Activated CD4-positive, alpha-beta T cell treated with anti-CD3 and anti-CD28 coated beads for 36 hours (primary cell): ENCODE data around the gene FHL2. TPM values are rescaled to one million over a fixed set of nuclear protein-coding genes. Genes with fewer than 3 reads are reported as not detected.

Experiments
- ATAC-seq: fragments of 200-7000 bp; cut with Tn5 transposase; one replicate; pipeline ENCODE4 v1.10.0; 2021; ENCODE audit warnings: mild to moderate bottlenecking, moderate library complexity
- CTCF ChIA-PET: fragments of 350-600 bp; sonication (Branson Sonifier 250); formaldehyde crosslinking; loops from one replicate; lab custom pipeline; 2021; ENCODE audit warnings: antibody characterized with exemption; lab: Charles Lee
- POLR2A ChIA-PET: fragments of 350-600 bp; sonication (Branson Sonifier 250); formaldehyde crosslinking; loops from one replicate; lab custom pipeline; 2021; ENCODE audit warnings: antibody characterized with exemption, inconsistent platforms; lab: Charles Lee
- DNase-seq: peaks from one replicate; pipeline ENCODE4 v3.0.0-alpha.2; 2020
- H3K27ac Mint-ChIP-seq: one replicate; pipeline ENCODE4 v1.8.0; 2021; ENCODE audit warnings: mixed read lengths
- H3K27me3 Mint-ChIP-seq: one replicate; pipeline ENCODE4 v1.8.0; 2021; ENCODE audit warnings: mixed read lengths
- H3K36me3 Mint-ChIP-seq: one replicate; pipeline ENCODE4 v1.8.0; 2021; ENCODE audit warnings: low read depth, mixed read lengths
- H3K4me1 Mint-ChIP-seq: one replicate; pipeline ENCODE4 v1.8.0; 2021; ENCODE audit warnings: mixed read lengths
- H3K4me3 Mint-ChIP-seq: one replicate; pipeline ENCODE4 v1.8.0; 2021; ENCODE audit warnings: mild to moderate bottlenecking, moderate library complexity, mixed read lengths
- H3K9me3 Mint-ChIP-seq: one replicate; pipeline ENCODE4 v1.8.0; 2021; ENCODE audit warnings: low read depth, mixed read lengths
- intact Hi-C, 2 experiments: fragments of 100-400 bp; cut with DNase I in 1 of 2; cut with micrococcal nuclease in 1 of 2; formaldehyde crosslinking; loops; one replicate each; pipeline versions ENCODE4 v1.14.2 to v1.15.1; 2022 to 2024; cut with DNase I, micrococcal nuclease
- total RNA-seq, 2 experiments: library from RNA; stranded (reverse); gene quantifications; one replicate each; pipeline ENCODE4 v1.2.3, GENCODE V29; 2021

Gene FHL2
- total RNA-seq, 2 experiments from 2014 or later: 3.9 to 4.7 TPM

- H3K27me3 Mint-ChIP-seq: no peaks in the 10 kb centered on the region
- H3K4me3 Mint-ChIP-seq: no peak overlapping the region
- intact Hi-C loops: no loop called here
- no peaks in the 10 kb centered on the region for H3K9me3 Mint-ChIP-seq
- ATAC-seq: no peak
- no peaks in the 10 kb centered on the region for H3K36me3 Mint-ChIP-seq
- peaks cover 4% of the 10 kb centered on the region for H3K4me1 Mint-ChIP-seq
- CTCF ChIA-PET: no interaction called here
- no peak overlapping the region for H3K27ac Mint-ChIP-seq
- no peak for DNase-seq
- POLR2A ChIA-PET: no interaction called here
These were observed 22.0 kb downstream of the FHL2 start for GRCh38 chr2:105376789-105377240.

DNA sequence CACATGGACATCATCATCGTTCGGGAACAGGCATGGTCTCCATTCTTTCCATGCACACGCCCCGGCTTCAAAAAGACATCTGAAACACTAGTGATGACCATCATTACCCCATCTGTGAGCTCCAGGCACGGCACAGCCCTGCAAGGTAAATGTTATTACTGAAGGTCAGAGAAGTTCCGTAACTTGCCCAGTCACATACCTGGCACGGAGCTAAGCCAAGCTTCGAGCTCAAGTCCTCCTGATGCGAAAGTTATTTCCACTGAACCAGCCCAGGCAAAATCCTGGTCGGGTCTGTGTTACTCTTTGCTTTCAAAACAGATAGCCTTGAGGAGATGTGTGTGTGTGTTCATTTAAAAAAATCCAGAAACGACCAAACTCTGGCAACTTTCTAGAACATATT is 22.8 kb downstream of the FHL2 start:
- ATAC-seq (no peak), DNase-seq (no peak)
- Mint-ChIP-seq H3K4me1 (peaks cover 4% of the 10 kb centered on the region), H3K4me3 (no peak overlapping the region), H3K36me3 (no peaks in the 10 kb centered on the region), H3K27me3 (no peaks in the 10 kb centered on the region), H3K9me3 (no peaks in the 10 kb centered on the region), H3K27ac (no peak overlapping the region)
- POLR2A ChIA-PET: no interaction called here
- intact Hi-C loops: no loop called here
- CTCF ChIA-PET: interaction anchor here (0.9 to 1.3 kb wide), 3 partner anchors 17 to 146 kb away, joined by 3 to 5 read pairs (median 4); partner anchors contain the start of gene FHL2

GRCh38 chr2:105375001-105375561 is 23.8 kb downstream of the FHL2 start:
- DNase-seq (no peak), ATAC-seq (no peak)
- no peak overlapping the region for H3K4me3 Mint-ChIP-seq
- no peaks in the 10 kb centered on the region for H3K9me3 Mint-ChIP-seq
- intact Hi-C loops: no loop called here
- H3K27me3 Mint-ChIP-seq: no peaks in the 10 kb centered on the region
- ChIA-PET POLR2A (no interaction called here), CTCF (interaction anchor here (0.9 to 1.5 kb wide), 3 partner anchors 18 to 177 kb away, joined by 4 to 5 read pairs (median 4); partner anchors contain the start of gene FHL2)
- no peaks in the 10 kb centered on the region for H3K36me3 Mint-ChIP-seq
- peaks cover 6% of the 10 kb centered on the region for H3K4me1 Mint-ChIP-seq
- no peak overlapping the region for H3K27ac Mint-ChIP-seq

GRCh38 chr2:105373895-105374401 is 24.9 kb downstream of the FHL2 start:
- CTCF ChIA-PET: interaction anchor here (0.7 to 1.5 kb wide), 2 partner anchors 22 to 178 kb away, joined by 3 to 4 read pairs; no protein-coding TSS in a partner anchor
- Mint-ChIP-seq H3K4me3 (peak overlapping the region; percentile 40), H3K9me3 (no peaks in the 10 kb centered on the region), H3K4me1 (peaks cover 10% of the 10 kb centered on the region), H3K36me3 (no peaks in the 10 kb centered on the region), H3K27me3 (no peaks in the 10 kb centered on the region), H3K27ac (peak overlapping the region; percentile 84)
- POLR2A ChIA-PET: no interaction called here
- intact Hi-C loops: no loop called here
- DNase-seq (peak; percentile 25), ATAC-seq (peak; percentile 39)

- Mint-ChIP-seq H3K4me1 (peaks cover 10% of the 10 kb centered on the region), H3K4me3 (no peak overlapping the region), H3K9me3 (no peaks in the 10 kb centered on the region), H3K27ac (no peak overlapping the region), H3K27me3 (no peaks in the 10 kb centered on the region), H3K36me3 (no peaks in the 10 kb centered on the region)
- DNase-seq: no peak
- no peak for ATAC-seq
- intact Hi-C loops: no loop called here
- ChIA-PET CTCF (interaction anchor here (1.5 kb wide), 1 partner anchor 179 kb away, joined by 4 read pairs; no protein-coding TSS in a partner anchor), POLR2A (no interaction called here)
These were observed 25.5 kb downstream of the FHL2 start for GRCh38 chr2:105373344-105373781.

DNA sequence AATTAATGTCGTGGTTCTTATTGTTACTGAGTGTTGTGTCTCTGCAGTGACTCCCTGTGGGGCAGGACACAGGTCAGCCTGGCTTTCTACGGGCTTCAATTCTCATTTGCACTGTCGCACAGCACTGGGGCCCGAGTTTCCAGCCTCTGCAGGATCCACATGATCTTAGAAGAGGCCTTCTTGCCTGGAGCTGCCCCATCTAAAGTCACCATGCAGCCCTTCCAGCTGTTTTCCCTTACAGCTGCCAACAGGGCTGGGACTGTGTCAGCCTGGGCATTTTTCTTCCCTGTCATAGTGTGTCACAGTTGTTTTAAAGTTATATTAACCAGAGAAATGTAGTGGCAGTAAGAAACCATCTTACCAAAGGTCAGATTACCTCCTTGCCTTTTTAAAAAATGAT is 27.0 kb downstream of the FHL2 start:
- Mint-ChIP-seq H3K4me3 (no peak overlapping the region), H3K27me3 (no peaks in the 10 kb centered on the region), H3K27ac (no peak overlapping the region), H3K9me3 (no peaks in the 10 kb centered on the region), H3K4me1 (peaks cover 10% of the 10 kb centered on the region), H3K36me3 (no peaks in the 10 kb centered on the region)
- POLR2A ChIA-PET: no interaction called here
- intact Hi-C loops: no loop called here
- ATAC-seq (no peak), DNase-seq (no peak)
- CTCF ChIA-PET: interaction anchor here (0.6 to 4.1 kb wide), 6 partner anchors 72 to 469 kb away, joined by 3 to 45 read pairs (median 4); no protein-coding TSS in a partner anchor

GRCh38 chr2:105371156-105371555 is 27.7 kb downstream of the FHL2 start:
- ATAC-seq (no peak), DNase-seq (no peak)
- intact Hi-C loops: no loop called here
- POLR2A ChIA-PET: no interaction called here
- no peaks in the 10 kb centered on the region for H3K9me3 Mint-ChIP-seq
- peaks cover 10% of the 10 kb centered on the region for H3K4me1 Mint-ChIP-seq
- H3K27me3 Mint-ChIP-seq: no peaks in the 10 kb centered on the region
- no peak overlapping the region for H3K4me3 Mint-ChIP-seq
- no peak overlapping the region for H3K27ac Mint-ChIP-seq
- no peaks in the 10 kb centered on the region for H3K36me3 Mint-ChIP-seq
- CTCF ChIA-PET: interaction anchor here (0.6 to 4.1 kb wide), 4 partner anchors 24 to 174 kb away, joined by 3 to 45 read pairs (median 5); no protein-coding TSS in a partner anchor

DNA sequence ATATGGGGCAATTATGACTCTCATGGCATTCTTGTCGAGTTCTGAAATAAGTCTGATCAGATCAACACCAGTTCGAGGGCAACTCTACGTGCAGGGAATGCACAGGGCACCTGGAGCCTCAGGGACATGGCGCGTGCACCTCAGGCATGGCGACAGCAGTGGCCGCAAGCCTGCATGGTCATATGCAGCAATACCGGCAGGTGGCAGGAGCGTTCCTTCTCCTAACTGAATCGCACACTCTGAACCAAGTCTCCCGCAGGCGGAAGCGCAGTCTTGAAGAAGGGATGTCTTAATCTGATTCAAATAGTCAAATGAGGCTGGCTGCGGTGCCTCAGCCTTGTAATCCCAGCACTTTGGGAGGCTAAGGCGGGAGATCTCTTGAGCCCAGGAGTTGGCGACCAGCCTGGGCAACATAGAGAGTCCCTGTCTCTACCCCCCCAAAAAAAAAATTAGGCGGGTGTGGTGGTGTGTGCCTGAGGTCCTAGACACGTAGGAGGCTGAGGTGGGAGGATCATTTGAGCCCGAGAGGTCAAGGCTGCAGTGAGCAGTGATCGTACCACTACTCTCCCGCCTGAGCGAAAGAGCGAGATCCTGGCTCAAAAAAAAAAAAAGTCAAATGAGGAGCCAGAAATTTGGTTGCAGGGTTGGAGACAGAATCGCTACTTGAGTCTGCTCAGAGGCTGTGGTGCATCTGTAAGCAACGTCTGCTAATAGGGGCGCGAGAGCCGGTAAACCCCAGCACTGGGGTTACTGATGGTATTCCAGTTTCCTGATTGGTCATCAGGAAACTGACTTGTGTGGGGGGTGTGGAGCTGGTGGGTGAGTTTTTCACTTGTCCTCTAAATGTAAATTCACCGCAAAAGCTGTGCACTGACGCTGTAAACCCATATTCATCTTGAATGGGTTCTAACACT is 28.8 kb downstream of the FHL2 start:
- POLR2A ChIA-PET: no interaction called here
- no peaks in the 10 kb centered on the region for H3K9me3 Mint-ChIP-seq
- H3K4me1 Mint-ChIP-seq: peaks cover 10% of the 10 kb centered on the region
- intact Hi-C loops: loop anchor here (1.0 to 10.0 kb wide), 5 partner anchors 28 to 715 kb away; no protein-coding TSS in a partner anchor
- no peak overlapping the region for H3K27ac Mint-ChIP-seq
- CTCF ChIA-PET: interaction anchor here (0.7 to 4.1 kb wide), 17 partner anchors 19 to 471 kb away, joined by 3 to 45 read pairs (median 4); no protein-coding TSS in a partner anchor
- peak; percentile 99 for ATAC-seq
- H3K36me3 Mint-ChIP-seq: no peaks in the 10 kb centered on the region
- H3K4me3 Mint-ChIP-seq: no peak overlapping the region
- peak; percentile 95 for DNase-seq
- H3K27me3 Mint-ChIP-seq: no peaks in the 10 kb centered on the region

- H3K27ac Mint-ChIP-seq: no peak overlapping the region
- intact Hi-C loops: loop anchor here (1.0 to 10.0 kb wide), 3 partner anchors 152 to 716 kb away; no protein-coding TSS in a partner anchor
- H3K4me3 Mint-ChIP-seq: no peak overlapping the region
- H3K36me3 Mint-ChIP-seq: no peaks in the 10 kb centered on the region
- no peak for ATAC-seq
- H3K4me1 Mint-ChIP-seq: peaks cover 8% of the 10 kb centered on the region
- H3K27me3 Mint-ChIP-seq: no peaks in the 10 kb centered on the region
- ChIA-PET CTCF (interaction anchor here (0.7 to 4.1 kb wide), 18 partner anchors 9 to 472 kb away, joined by 3 to 45 read pairs (median 4); no protein-coding TSS in a partner anchor), POLR2A (no interaction called here)
- H3K9me3 Mint-ChIP-seq: no peaks in the 10 kb centered on the region
- DNase-seq: no peak
These were observed 30.0 kb downstream of the FHL2 start for GRCh38 chr2:105368759-105369408.

DNA sequence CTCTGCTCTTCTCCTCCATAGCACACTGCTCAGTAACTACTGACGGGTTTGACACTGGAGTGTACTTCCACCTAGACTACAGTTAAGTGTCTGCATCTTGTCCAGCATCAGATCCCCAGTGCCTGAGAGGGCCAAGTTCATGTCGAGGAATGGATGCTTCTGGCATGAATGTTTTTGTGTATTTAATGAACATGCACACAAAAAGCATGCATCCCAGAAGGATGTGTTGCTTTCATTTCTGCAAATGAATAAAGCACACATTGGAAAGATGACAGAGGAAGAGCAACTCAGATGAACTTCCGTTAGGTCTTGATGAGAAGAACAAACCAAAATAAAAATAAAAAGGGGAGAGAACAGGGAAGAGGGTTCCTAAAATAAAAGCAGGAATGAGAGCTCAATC is 33.6 kb downstream of the FHL2 start:
- CTCF ChIA-PET: interaction anchor here (0.6 to 1.0 kb wide), 3 partner anchors 16 to 757 kb away, joined by 3 to 4 read pairs (median 3); no protein-coding TSS in a partner anchor
- ATAC-seq: no peak
- Mint-ChIP-seq H3K36me3 (peaks cover 12% of the 10 kb centered on the region), H3K4me3 (no peak overlapping the region), H3K4me1 (peaks cover 31% of the 10 kb centered on the region), H3K9me3 (no peaks in the 10 kb centered on the region), H3K27me3 (no peaks in the 10 kb centered on the region), H3K27ac (no peak overlapping the region)
- intact Hi-C loops: loop anchor here in 1 of 2 experiments (5.0 to 10.0 kb wide), 2 partner anchors 607 to 720 kb away; no protein-coding TSS in a partner anchor
- POLR2A ChIA-PET: no interaction called here
- DNase-seq: no peak
